Measurements from ENCODE around the gene CLUH. TPM values are rescaled to one million over a fixed set of nuclear protein-coding genes. Genes with fewer than 3 reads are reported as not detected.
A peak's percentile ranks its signal among the peaks of the same experiment; 100 is the strongest.

Gene CLUH
- polyA plus RNA-seq, 1 of the 3 experiments (the other 2 are of a cell fraction) = 32.2 TPM

DNA sequence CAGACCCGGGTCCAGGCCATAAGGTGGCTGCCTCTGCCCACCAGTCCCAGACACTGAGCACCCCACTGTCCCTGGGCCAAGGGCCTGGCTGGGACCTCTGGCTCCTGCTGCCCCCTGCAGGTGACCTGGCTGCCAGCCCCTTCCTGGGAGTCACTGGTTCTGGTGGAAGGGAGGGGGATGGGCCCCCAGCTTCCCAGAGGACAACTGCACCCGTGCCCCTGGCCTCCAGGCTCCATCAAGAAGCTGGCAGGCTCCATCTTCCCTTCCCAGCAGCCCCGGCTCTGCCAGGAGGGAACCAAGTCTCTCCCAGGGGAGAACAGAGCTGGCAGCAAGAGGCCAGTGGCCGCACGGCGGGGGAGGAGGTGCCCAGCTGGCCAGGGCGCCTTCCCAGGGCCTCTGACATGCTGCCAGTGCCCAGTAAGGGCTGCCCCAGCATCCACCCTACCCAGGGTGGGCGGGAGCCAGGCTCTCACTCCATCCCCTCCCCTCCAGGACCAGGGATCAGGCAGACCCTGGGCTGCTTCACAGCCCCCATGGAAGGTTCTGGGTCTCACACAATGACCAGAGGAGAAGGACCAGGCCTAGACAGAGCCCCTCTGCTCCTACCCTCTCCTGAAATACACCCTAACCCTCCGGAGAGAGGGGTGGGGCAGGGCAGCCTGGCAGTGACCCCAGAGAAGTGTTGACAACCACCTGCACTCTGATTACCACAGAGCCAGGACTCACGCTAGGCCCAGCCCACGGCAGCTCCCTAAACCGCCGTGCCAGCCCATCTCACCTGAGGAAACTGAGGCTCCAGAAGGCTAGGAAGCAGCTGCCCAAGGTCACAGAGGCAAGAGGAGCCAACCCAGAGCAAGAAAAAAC, 3.6 kb downstream of the CLUH start:
- H4K20me1 ChIP-seq (ENCODE audit: insufficient read depth) = peaks cover 66% of the 10 kb centered on the region
- ChIA-PET POLR2A (no interaction called here), CTCF (interaction anchor here (0.6 to 2.7 kb wide), 9 partner anchors 11 to 1027 kb away, joined by 3 to 12 read pairs (median 3); no protein-coding TSS in a partner anchor)
- peaks cover 0 to 14% of the 10 kb centered on the region in 2 experiments for H3K36me3 ChIP-seq (replicated peaks in 1 of 2; ENCODE audit: control insufficient read depth in 1 of 2, insufficient read depth in 2 of 2, low read length in 1 of 2)
- peak overlapping the region; percentile 98; the same call in 1 of the 2 replicates for H3K4me2 ChIP-seq
- WGBS (ENCODE audit: low lambda C conversion rate) = 93% methylated on average over 9 of the region's 13 CpGs
- H3K9ac ChIP-seq = no peak overlapping the region
- TF ChIP-seq FOXM1 (IDR thresholded peaks at IDR 0.05; ENCODE audit: low read depth) = no peak
- TF ChIP-seq RFX5 (IDR thresholded peaks at IDR 0.05; ENCODE audit: low read length) = no peak
- TF ChIP-seq ELF1 (IDR thresholded peaks at IDR 0.05) = no peak
- TF ChIP-seq EP300 (IDR thresholded peaks at IDR 0.05; ENCODE audit: borderline replicate concordance in 1 of 2, low read depth in 1 of 2, low read length in 1 of 2) = no peak
- no peak for TF ChIP-seq FOSL2 (IDR thresholded peaks at IDR 0.05; ENCODE audit: borderline replicate concordance, low read depth)
- no peak for TF ChIP-seq EZH2phosphoT487 (IDR thresholded peaks at IDR 0.05; ENCODE audit: borderline replicate concordance, low read depth)
- TF ChIP-seq, protein P1, sequence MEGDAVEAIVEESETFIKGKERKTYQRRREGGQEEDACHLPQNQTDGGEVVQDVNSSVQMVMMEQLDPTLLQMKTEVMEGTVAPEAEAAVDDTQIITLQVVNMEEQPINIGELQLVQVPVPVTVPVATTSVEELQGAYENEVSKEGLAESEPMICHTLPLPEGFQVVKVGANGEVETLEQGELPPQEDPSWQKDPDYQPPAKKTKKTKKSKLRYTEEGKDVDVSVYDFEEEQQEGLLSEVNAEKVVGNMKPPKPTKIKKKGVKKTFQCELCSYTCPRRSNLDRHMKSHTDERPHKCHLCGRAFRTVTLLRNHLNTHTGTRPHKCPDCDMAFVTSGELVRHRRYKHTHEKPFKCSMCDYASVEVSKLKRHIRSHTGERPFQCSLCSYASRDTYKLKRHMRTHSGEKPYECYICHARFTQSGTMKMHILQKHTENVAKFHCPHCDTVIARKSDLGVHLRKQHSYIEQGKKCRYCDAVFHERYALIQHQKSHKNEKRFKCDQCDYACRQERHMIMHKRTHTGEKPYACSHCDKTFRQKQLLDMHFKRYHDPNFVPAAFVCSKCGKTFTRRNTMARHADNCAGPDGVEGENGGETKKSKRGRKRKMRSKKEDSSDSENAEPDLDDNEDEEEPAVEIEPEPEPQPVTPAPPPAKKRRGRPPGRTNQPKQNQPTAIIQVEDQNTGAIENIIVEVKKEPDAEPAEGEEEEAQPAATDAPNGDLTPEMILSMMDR (IDR thresholded peaks at IDR 0.05) = peak; percentile 53
- peak; percentile 42; the same call in 1 of the 2 replicates for TF ChIP-seq RAD21 (IDR thresholded peaks at IDR 0.05; ENCODE audit: low read length)
- TF ChIP-seq SMC3 (IDR thresholded peaks at IDR 0.05; ENCODE audit: low read depth, low read length) = peak; percentile 21; the same call in 1 of the 2 replicates
- H3K9me3 ChIP-seq = no peaks in the 10 kb centered on the region
- peaks cover 9 to 44% of the 10 kb centered on the region in 2 experiments; a peak in 1 of 4 replicates for H3K4me1 ChIP-seq (ENCODE audit: control insufficient read depth in 1 of 2, insufficient read depth in 2 of 2, low read depth in 1 of 2, low read length in 1 of 2)
- peak overlapping the region in 1 of 2 experiments; percentile 26; a peak in 1 of 4 replicates for H3K4me3 ChIP-seq (ENCODE audit: low read depth in 2 of 2, low read length in 1 of 2)
- no peak overlapping the region; a peak in 1 of 4 replicates for H3K27ac ChIP-seq (ENCODE audit: low read depth in 2 of 2, low read length in 1 of 2)
- no peak overlapping the region for H2AFZ ChIP-seq (ENCODE audit: low read depth)
- H3K79me2 ChIP-seq (ENCODE audit: insufficient read depth) = peaks cover 73% of the 10 kb centered on the region
- DNase-seq = peak; percentile 83
- no peaks in the 10 kb centered on the region for H3K27me3 ChIP-seq (ENCODE audit: insufficient read depth)
- H3K9me2 ChIP-seq = no peaks in the 10 kb centered on the region
- H3F3A ChIP-seq (replicated peaks; ENCODE audit: insufficient read depth) = no peaks in the 10 kb centered on the region

DNA sequence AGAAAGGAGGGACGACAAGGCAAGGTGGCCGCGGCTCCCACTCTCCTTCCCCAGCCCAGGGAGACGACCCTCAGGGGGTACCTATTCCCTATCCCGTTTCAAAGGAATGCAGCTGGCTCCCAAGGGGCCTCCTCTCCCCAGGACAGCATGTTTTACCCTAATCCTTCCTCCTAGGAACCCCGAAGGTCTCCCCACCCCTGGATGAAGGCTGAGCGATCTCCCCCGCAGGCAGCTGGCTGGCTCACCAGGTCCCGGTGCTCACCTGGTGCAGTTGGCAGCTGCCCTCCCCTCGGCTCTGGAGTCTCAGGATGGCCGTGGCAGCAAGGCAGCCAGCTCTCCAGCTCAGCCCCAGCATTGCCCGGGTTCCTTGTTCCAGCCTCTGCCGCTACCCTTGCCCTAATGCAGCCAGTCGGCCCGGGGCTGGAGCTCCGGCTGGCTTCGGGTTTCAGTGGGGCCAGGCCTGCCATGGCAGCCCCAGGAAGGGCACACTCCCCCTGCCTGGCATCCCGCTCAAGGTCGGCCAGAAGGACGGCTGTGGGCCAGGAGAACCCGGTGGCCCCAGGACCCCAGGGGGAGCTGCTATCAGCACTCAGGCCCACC, 4.6 kb downstream of the CLUH start:
- Histone ChIP-seq H3K4me2 (no peak overlapping the region), H3K79me2 (ENCODE audit: insufficient read depth) (peaks cover 70% of the 10 kb centered on the region), H3K9me3 (no peaks in the 10 kb centered on the region), H3F3A (replicated peaks; ENCODE audit: insufficient read depth) (no peaks in the 10 kb centered on the region), H3K4me3 (ENCODE audit: low read depth in 2 of 2, low read length in 1 of 2) (no peak overlapping the region), H3K9ac (no peak overlapping the region), H3K9me2 (no peaks in the 10 kb centered on the region), H3K27me3 (ENCODE audit: insufficient read depth) (no peaks in the 10 kb centered on the region), H3K4me1 (ENCODE audit: control insufficient read depth in 1 of 2, insufficient read depth in 2 of 2, low read depth in 1 of 2, low read length in 1 of 2) (peaks cover 6 to 34% of the 10 kb centered on the region in 2 experiments; a peak in 1 of 4 replicates), H3K36me3 (replicated peaks in 1 of 2; ENCODE audit: control insufficient read depth in 1 of 2, insufficient read depth in 2 of 2, low read length in 1 of 2) (peaks cover 4 to 20% of the 10 kb centered on the region in 2 experiments), H2AFZ (ENCODE audit: low read depth) (no peak overlapping the region), H4K20me1 (ENCODE audit: insufficient read depth) (peaks cover 66% of the 10 kb centered on the region), H3K27ac (ENCODE audit: low read depth in 2 of 2, low read length in 1 of 2) (no peak overlapping the region; a peak in 1 of 4 replicates)
- ChIA-PET CTCF (interaction anchor here (0.6 to 2.7 kb wide), 10 partner anchors 10 to 291 kb away, joined by 3 to 12 read pairs (median 3); no protein-coding TSS in a partner anchor), POLR2A (no interaction called here)
- TF ChIP-seq MXI1 (IDR thresholded peaks at IDR 0.05; ENCODE audit: low read depth, low read length) (no peak), RXRA (IDR thresholded peaks at IDR 0.05; ENCODE audit: borderline replicate concordance, low read depth) (no peak), POLR2AphosphoS5 (IDR thresholded peaks at IDR 0.05; ENCODE audit: low read depth, low read length) (no peak), CHD2 (IDR thresholded peaks at IDR 0.05; ENCODE audit: low read length, partially characterized antibody) (no peak), RCOR1 (IDR thresholded peaks at IDR 0.05; ENCODE audit: low read length) (no peak), SMC3 (IDR thresholded peaks at IDR 0.05; ENCODE audit: low read depth, low read length) (no peak), FOXM1 (IDR thresholded peaks at IDR 0.05; ENCODE audit: low read depth) (no peak)
- TF ChIP-seq, protein P2, sequence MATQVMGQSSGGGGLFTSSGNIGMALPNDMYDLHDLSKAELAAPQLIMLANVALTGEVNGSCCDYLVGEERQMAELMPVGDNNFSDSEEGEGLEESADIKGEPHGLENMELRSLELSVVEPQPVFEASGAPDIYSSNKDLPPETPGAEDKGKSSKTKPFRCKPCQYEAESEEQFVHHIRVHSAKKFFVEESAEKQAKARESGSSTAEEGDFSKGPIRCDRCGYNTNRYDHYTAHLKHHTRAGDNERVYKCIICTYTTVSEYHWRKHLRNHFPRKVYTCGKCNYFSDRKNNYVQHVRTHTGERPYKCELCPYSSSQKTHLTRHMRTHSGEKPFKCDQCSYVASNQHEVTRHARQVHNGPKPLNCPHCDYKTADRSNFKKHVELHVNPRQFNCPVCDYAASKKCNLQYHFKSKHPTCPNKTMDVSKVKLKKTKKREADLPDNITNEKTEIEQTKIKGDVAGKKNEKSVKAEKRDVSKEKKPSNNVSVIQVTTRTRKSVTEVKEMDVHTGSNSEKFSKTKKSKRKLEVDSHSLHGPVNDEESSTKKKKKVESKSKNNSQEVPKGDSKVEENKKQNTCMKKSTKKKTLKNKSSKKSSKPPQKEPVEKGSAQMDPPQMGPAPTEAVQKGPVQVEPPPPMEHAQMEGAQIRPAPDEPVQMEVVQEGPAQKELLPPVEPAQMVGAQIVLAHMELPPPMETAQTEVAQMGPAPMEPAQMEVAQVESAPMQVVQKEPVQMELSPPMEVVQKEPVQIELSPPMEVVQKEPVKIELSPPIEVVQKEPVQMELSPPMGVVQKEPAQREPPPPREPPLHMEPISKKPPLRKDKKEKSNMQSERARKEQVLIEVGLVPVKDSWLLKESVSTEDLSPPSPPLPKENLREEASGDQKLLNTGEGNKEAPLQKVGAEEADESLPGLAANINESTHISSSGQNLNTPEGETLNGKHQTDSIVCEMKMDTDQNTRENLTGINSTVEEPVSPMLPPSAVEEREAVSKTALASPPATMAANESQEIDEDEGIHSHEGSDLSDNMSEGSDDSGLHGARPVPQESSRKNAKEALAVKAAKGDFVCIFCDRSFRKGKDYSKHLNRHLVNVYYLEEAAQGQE (IDR thresholded peaks at IDR 0.05; ENCODE audit: low read depth, low read length) = no peak
- 89% methylated on average over 11 of the region's 21 CpGs for WGBS (ENCODE audit: low lambda C conversion rate)
- no peak for DNase-seq

Data from SK-N-SH (cell line).